GM18526 (cell line): ENCODE measurements around the gene ASXL1.

ENCODE experiments used
- POLR2A ChIP-seq: IDR thresholded peaks from 3 replicates; pipeline ENCODE4 v1.6.1; 2011; ENCODE audit not compliant: insufficient read length; ENCODE audit errors: extremely low read depth

Gene ASXL1

GRCh38 chr20:32439132-32439829 lies 81.2 kb downstream of the ASXL1 start:
- no peak for TF ChIP-seq POLR2A

- TF ChIP-seq POLR2A: no peak
Observed at GRCh38 chr20:32440069-32440757, 82.1 kb downstream of the ASXL1 start.

- no peak for TF ChIP-seq POLR2A
Observed at GRCh38 chr20:32440758-32441078, 82.6 kb downstream of the ASXL1 start.

- TF ChIP-seq POLR2A: no peak
Observed at GRCh38 chr20:32441638-32442037, 83.5 kb downstream of the ASXL1 start.

- no peak for TF ChIP-seq POLR2A
Observed at GRCh38 chr20:32442630-32443373, 84.7 kb downstream of the ASXL1 start.

GRCh38 chr20:32443386-32443974 lies 85.3 kb downstream of the ASXL1 start:
- TF ChIP-seq POLR2A: no peak

GRCh38 chr20:32444474-32445220 lies 86.5 kb downstream of the ASXL1 start:
- no peak for TF ChIP-seq POLR2A

GRCh38 chr20:32445539-32446273 lies 87.6 kb downstream of the ASXL1 start:
- no peak for TF ChIP-seq POLR2A

- TF ChIP-seq POLR2A: no peak
Observed at GRCh38 chr20:32446301-32447100, 88.4 kb downstream of the ASXL1 start.

- no peak for TF ChIP-seq POLR2A
Observed at GRCh38 chr20:32447136-32448027, 89.3 kb downstream of the ASXL1 start.

GRCh38 chr20:32448306-32449056 lies 90.3 kb downstream of the ASXL1 start:
- no peak for TF ChIP-seq POLR2A
